Pulmonary artery endothelial cell (primary cell): ENCODE measurements around the gene SPHK2. TPM values are rescaled to one million over a fixed set of nuclear protein-coding genes. Genes with fewer than 3 reads are reported as not detected.

Experiments used
- DNase-seq: peaks from one replicate; pipeline ENCODE4 v3.0.0-alpha.2; 2011; ENCODE audit warnings: low read depth, low spot score
- total RNA-seq: library from RNA; depleted of rRNA; stranded (reverse); fragments of >200 nt; gene quantifications from 2 replicates; pipeline ENCODE4 v1.2.3, GENCODE V29; 2014

SPHK2 gene
- total RNA-seq, 1 donor from 2014 or later: 6.7 TPM

GRCh38 chr19:48603850-48604249 is 15.5 kb upstream of the SPHK2 start:
- no peak for DNase-seq

- DNase-seq: no peak
These were observed 12.6 kb upstream of the SPHK2 start, which contains the start of gene SPACA4 for GRCh38 chr19:48606463-48607358. Gene SPACA4, plus strand, starts transcription at chr19:48606742. Its CDS starts 237 bp downstream, at chr19:48606979.

GRCh38 chr19:48607359-48607755 is 11.9 kb upstream of the SPHK2 start:
- DNase-seq: no peak

GRCh38 chr19:48608798-48609263 is 10.5 kb upstream of the SPHK2 start:
- no peak for DNase-seq

GRCh38 chr19:48609571-48610108 is 9.7 kb upstream of the SPHK2 start:
- DNase-seq: no peak

GRCh38 chr19:48611872-48612271 is 7.4 kb upstream of the SPHK2 start:
- DNase-seq: no peak

- no peak for DNase-seq
These were observed 6.1 kb upstream of the SPHK2 start for GRCh38 chr19:48613024-48613851.

- DNase-seq: no peak
These were observed 5.4 kb upstream of the SPHK2 start for GRCh38 chr19:48613852-48614435.

GRCh38 chr19:48614436-48615230 is 4.7 kb upstream of the SPHK2 start, which contains the start of gene FAM83E:
Gene FAM83E, minus strand, starts transcription at chr19:48615076. Its CDS starts 1,704 bp downstream, at chr19:48613372.
- DNase-seq: no peak

- DNase-seq: no peak
These were observed 3.9 kb upstream of the SPHK2 start for GRCh38 chr19:48615231-48616040.

- DNase-seq: no peak
These were observed 3.3 kb upstream of the SPHK2 start for GRCh38 chr19:48616041-48616436.

- DNase-seq: no peak
These were observed 2.7 kb upstream of the SPHK2 start for GRCh38 chr19:48616491-48617056.

- no peak for DNase-seq
These were observed 2.0 kb upstream of the SPHK2 start for GRCh38 chr19:48617146-48617937.

- no peak for DNase-seq
These were observed 909 bp upstream of the SPHK2 start for GRCh38 chr19:48618278-48618915.

GRCh38 chr19:48619692-48620585 is 633 bp downstream of the SPHK2 start:
- DNase-seq: no peak

GRCh38 chr19:48623556-48624066 is 4.3 kb downstream of the SPHK2 start:
- DNase-seq: no peak
